ENCODE results near the gene TNFSF4.

DNA sequence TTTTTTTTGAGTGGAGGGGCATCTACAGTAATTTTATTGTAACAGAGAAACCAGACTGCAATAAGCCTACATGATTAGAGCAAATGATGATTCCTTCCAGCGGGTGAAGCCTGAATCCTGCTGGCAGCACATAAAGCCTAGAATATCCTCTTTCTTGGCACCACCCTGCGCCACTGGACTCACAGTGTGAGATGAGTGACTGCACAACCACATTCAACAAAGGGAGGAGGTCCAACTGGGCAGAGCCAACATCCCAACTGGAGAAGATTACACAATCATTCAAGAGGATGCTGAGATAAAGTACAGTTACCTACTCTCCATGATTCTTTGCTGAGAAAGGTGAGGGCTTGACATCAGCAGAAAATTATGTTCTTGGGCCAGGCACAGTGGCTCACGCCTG is 67.4 kb downstream of the TNFSF4 start:
- no peak for TF ChIP-seq EZH2phosphoT487 (IDR thresholded peaks at IDR 0.05; ENCODE audit: borderline replicate concordance)
- no peak for TF ChIP-seq CTCF (IDR thresholded peaks at IDR 0.05 in 2 of 3, conservative IDR thresholded peaks at IDR 0.05 in 1 of 3; ENCODE audit: borderline replicate concordance in 1 of 3, insufficient read depth in 1 of 3, low read depth in 2 of 3, low read length in 2 of 3)
- no peak for TF ChIP-seq CBX3 (IDR thresholded peaks at IDR 0.05; ENCODE audit: low read depth)
- TF ChIP-seq EZH2 (IDR thresholded peaks at IDR 0.05): no peak
- no peak for TF ChIP-seq POLR2A (IDR thresholded peaks at IDR 0.05; ENCODE audit: borderline replicate concordance, extremely low read depth, insufficient read depth, insufficient read length)
- no peak for TF ChIP-seq POLR2AphosphoS5 (IDR thresholded peaks at IDR 0.05; ENCODE audit: low read depth, low read length)
- TF ChIP-seq SIN3A (IDR thresholded peaks at IDR 0.05; ENCODE audit: low read depth): no peak
- TF ChIP-seq CEBPB (IDR thresholded peaks at IDR 0.05; ENCODE audit: low read depth): no peak
- TF ChIP-seq FOSL1 (IDR thresholded peaks at IDR 0.05; ENCODE audit: low read depth): no peak
- no peak for TF ChIP-seq MAX (IDR thresholded peaks at IDR 0.05)
- TF ChIP-seq RAD21 (IDR thresholded peaks at IDR 0.05; ENCODE audit: low read depth): no peak
- TF ChIP-seq SP1 (IDR thresholded peaks at IDR 0.05; ENCODE audit: low read depth): no peak
- TF ChIP-seq, protein P1, sequence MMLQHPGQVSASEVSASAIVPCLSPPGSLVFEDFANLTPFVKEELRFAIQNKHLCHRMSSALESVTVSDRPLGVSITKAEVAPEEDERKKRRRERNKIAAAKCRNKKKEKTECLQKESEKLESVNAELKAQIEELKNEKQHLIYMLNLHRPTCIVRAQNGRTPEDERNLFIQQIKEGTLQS (IDR thresholded peaks at IDR 0.05): no peak
